ENCODE data around the gene TAAR9.
"Not testable (repeated sequence)": the region's sequence is repeated elsewhere in the genome, so short reads cannot be mapped to it uniquely, and the experiment has no call there.

TAAR9 gene

GRCh38 chr6:132515386-132515785 lies 22.7 kb upstream of the TAAR9 start:
- no peak for DNase-seq

DNA sequence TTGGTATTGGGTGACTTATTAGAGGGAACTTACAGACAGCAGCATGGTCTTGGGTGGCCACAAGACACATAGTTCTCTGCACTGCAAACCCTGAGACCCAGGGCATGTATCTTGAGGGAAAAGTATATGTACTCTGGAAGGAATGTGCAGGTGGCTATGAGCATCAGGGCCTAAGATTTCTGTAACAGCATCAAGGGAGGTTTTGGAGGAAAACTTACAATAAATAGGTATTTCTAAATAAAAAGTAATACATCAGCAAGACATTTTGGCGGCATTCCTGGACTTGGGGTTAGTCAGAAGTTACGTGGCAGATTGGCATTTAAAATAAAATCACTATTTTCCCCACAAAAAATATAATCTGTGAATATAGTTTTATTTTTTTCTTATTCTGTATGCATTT lies 17.1 kb upstream of the TAAR9 start:
- DNase-seq, result no peak

GRCh38 chr6:132524646-132525045 lies 13.4 kb upstream of the TAAR9 start:
- DNase-seq, result no peak

- DNase-seq, result no peak
Observed at GRCh38 chr6:132525866-132526265, 12.2 kb upstream of the TAAR9 start.

DNA sequence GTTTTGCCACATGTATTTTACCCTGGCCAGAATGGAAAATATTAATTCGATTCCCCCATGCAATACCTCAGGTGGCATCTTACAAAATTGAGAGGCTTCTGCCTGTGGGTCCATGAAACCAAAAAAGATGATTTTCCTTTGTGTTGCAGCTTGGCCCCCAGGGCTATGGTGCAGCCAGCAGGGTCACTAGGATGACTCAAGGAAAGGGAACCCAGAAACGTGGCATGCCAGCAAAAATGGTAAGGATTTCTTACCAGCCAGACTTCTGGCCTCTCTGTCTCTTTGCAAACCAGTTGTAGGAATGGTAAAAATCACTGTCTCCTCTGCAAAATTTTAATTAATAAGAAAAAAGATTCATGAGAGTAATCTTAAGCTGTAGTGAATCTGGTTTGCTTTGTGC lies 11.6 kb upstream of the TAAR9 start:
- no peak for DNase-seq

DNA sequence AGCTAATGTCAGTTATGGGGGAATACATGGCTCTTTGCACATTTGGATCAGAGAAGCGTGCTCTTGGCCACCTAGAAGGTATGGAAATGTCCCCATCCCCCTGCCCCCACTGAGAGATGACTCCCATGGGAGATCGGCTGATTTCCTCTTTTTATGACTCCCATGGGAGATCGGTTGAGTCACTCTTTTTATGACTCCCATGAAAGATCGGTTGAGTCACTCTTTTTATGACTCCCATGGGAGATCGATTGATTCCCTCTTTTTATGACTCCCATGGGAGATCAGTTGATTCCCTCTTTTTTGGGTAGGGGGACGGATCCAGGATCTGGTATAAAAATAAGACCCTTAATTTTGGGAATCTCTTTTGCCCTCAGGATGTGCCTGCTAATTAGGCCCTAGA lies 10.3 kb upstream of the TAAR9 start:
- no peak for DNase-seq

DNA sequence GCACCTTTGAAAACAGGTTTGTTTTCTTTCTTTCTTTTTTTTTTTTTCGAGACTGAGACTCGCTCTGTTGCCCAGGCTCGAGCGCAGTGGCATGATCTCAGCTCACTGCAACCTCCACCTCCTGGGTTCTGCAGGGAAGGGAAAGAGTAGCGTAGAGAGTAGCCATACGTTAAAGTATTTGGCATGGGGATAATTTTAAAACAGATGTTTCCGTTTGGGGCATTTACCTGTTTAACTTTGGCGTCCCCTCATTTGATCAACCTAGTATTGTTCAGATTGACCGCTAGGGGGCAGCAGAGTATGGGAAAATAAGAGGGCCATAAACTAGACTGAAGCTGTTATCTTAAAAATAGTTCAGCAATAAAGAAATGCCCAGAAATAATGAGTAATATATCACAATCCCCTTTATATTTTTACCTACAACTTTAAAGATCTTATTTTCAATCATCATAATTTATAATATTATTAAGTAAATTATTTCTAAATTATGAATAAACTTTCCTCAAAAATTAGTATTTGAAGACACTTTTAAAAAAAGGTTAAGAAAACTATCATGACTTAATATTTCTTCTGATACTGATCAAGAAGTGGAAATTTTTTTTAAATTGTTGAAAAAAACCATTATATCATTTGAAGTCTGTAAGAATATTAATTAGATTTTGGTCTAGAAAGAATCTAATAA lies 7.6 kb upstream of the TAAR9 start:
- peak; percentile 63 for DNase-seq

GRCh38 chr6:132534546-132534945 lies 3.5 kb upstream of the TAAR9 start:
- DNase-seq, result not testable (repeated sequence)

DNA sequence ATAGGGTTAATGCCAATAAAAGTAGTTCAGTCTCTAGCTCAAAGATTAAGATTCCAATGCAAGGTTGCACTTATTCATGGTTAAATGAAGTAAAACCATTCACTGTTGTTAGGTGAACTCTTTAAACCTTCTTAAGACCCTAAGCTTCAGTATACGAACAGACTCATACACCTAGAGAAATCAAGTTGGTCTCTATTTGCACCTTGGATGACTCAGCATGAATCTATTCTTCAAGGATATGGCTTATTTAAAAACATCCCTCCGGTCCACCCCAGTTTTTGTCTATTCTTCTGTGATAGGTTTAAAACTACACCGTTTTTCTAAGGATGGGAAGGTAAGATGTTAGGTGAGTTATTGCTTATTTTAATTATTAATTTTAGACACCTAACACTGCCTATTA lies 932 bp upstream of the TAAR9 start:
- DNase-seq, result no peak

DNA sequence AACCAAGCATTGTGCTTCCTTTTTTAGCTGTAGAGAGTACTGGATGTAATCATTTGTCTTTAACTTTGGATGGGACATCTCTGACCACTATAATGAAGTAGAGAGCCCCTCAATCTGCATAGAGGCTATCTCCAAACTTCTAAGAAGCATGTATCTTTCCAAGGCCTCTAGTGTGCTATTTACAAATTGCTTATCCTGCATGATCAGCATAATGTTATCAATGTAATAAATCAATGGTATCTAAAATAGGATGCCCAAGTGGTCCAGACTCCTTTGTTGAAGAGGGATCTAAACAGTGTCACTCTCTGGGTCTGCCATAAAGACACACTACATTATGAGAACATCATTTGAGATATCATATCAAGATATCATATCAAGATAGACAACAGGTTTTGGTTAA lies 6.7 kb downstream of the TAAR9 start:
- no peak for DNase-seq

- no peak for DNase-seq
Observed at GRCh38 chr6:132548746-132549463, 10.8 kb downstream of the TAAR9 start.

DNA sequence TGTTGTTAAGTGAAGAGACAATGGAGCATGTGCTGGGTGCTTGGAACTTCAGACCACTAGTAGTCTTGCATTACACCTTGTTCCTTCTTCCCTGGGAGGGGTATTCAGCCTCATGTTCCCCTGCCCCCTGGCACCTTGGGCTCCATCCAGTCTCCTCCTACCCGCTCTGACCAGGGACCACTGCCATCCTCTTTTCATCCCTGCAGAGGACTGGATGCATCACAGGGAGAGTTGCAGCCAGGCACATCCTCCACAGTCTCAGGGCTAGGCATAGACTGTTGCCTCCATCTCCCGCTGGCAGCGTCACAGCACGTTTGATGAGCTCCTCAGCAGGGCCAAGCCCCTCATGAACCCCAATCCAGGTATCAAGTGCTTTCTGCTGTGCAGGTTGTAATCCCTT lies 13.1 kb downstream of the TAAR9 start:
- no peak for DNase-seq

GRCh38 chr6:132552372-132552771 lies 14.3 kb downstream of the TAAR9 start, which contains the start of gene TAAR8:
Gene TAAR8, plus strand, starts transcription at chr6:132552672. Its CDS starts 21 bp downstream, at chr6:132552693.
- no peak for DNase-seq

GRCh38 chr6:132560087-132560486 lies 22.0 kb downstream of the TAAR9 start:
- not testable (repeated sequence) for DNase-seq

GRCh38 chr6:132566404-132566803 lies 28.3 kb downstream of the TAAR9 start:
- no peak for DNase-seq

- no peak for DNase-seq
Observed at GRCh38 chr6:132567566-132567965, 29.5 kb downstream of the TAAR9 start.

- no peak for DNase-seq
Observed at GRCh38 chr6:132568611-132569010, 30.5 kb downstream of the TAAR9 start.

DNA sequence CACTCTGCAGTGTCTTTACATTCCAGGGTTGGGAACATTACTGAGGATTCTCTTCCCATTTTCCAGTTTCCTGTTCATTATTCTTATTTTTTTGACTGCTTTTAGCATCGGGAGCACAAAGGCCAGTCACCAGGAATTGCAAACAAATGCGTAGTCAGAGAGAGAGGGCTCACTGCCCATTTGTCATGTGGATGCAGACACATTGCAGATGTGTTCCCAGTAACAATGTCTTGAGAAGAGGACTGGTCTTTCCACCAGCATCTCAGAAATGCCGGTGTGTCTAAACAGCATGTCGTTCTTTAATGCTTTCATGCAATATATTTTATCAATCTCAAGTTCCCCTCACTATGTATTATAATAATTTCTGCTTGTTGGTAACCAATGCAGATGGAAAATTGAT lies 31.1 kb downstream of the TAAR9 start:
- no peak for DNase-seq

DNA sequence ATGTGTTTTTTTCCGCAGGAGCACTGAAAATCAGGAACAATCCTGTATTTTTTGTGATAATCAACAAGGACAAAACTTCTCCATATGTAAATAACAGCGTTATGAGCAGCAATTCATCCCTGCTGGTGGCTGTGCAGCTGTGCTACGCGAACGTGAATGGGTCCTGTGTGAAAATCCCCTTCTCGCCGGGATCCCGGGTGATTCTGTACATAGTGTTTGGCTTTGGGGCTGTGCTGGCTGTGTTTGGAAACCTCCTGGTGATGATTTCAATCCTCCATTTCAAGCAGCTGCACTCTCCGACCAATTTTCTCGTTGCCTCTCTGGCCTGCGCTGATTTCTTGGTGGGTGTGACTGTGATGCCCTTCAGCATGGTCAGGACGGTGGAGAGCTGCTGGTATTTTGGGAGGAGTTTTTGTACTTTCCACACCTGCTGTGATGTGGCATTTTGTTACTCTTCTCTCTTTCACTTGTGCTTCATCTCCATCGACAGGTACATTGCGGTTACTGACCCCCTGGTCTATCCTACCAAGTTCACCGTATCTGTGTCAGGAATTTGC lies 32.2 kb downstream of the TAAR9 start, which contains the start of gene TAAR6:
TAAR6 (plus strand) TSS at position 102 of the 557 bp plus-strand sequence; CDS start at position 102, 0 bp downstream.
- no peak for DNase-seq

GRCh38 chr6:132571774-132572173 lies 33.7 kb downstream of the TAAR9 start:
- no peak for DNase-seq

GRCh38 chr6:132584698-132585097 lies 46.6 kb downstream of the TAAR9 start:
- no peak for DNase-seq

DNA sequence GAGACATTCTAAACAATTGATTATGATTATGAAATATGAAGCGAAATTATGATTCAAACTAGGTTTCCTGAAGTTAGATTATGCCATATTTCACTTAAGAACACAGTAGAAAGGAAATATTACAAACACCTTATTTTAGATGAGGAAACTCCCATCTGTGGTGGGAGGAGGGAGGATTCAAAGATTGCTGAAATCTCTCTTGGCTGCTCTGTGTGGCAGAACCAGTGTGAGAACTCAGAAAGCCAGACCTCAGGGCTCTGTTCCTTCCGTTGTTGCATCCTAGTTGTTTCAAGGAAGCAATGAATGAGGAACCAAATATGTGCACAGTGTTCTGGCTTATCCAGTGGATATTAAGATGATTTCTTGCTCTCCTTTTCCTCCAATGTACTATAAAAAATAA lies 49.3 kb downstream of the TAAR9 start:
- DNase-seq, result no peak
